GM21367 (cell line): ENCODE results near the gene RELL2.

Source experiments
- ATAC-seq: cut with Tn5 transposase; IDR thresholded peaks from one replicate; pipeline ENCODE4 v1.9.1; 2021; ENCODE audit not compliant: unreplicated experiment

Gene RELL2

DNA sequence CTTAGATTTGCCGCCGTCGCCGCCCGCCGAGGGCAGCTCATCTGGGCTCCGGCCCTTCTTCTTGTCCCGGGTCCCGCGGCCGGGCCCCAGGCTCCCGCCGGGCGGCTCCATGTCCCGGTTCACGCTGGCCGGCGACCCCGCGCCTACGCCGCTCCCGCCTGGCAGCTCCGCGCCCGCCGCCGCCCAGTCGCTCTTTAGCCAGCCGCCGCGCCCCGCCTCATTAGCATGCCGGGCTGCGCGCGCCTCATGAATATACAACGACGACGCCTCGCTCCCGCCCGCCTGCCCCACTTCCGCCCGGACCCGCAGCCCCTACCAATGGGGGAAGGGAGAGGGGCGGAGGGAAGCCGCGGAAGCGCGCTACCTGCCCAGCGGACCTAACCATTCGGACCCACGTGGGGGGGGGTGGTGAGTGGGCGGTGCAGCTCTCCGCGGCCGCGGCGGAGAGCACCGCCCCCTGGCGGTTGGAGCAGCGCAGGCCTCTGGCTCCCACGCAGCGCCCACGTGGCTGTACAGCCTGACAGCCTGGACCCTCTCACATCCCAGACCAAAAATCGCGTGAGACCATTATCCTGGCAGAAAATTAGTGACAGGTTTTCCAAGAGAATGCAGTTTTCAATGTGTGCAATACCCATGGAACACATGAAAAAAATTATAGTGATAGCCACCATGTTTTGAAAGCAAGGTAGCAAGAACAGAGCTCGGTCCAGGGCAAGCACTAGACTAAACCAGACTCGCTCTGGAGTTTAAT is 17.8 kb upstream of the RELL2 start, which contains the start of gene DIAPH1:
Gene DIAPH1 (minus strand): TSS at position 197 of the 751 bp plus-strand sequence. CDS start 86 bp downstream, at position 111.
- peak; percentile 74 for ATAC-seq

DNA sequence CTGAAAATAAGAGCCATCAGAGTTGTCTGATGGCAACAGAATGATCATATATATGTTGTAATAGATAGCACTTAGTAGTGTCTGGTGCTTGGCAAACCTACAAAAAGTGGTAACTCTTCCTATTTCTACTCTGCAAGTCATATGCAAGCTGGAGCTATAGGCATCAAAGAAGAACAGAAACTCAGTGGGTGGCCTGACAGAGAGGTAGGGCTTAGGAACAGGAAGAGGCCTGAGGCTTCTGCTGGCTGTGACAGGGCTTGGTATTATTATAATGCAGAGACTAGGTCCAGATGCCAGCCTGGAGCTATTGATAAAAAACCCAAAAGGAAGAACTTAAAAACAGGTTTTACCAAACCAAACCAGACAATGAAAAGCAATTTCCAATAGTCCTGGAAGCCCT is 13.6 kb upstream of the RELL2 start:
- ATAC-seq = peak; percentile 66

DNA sequence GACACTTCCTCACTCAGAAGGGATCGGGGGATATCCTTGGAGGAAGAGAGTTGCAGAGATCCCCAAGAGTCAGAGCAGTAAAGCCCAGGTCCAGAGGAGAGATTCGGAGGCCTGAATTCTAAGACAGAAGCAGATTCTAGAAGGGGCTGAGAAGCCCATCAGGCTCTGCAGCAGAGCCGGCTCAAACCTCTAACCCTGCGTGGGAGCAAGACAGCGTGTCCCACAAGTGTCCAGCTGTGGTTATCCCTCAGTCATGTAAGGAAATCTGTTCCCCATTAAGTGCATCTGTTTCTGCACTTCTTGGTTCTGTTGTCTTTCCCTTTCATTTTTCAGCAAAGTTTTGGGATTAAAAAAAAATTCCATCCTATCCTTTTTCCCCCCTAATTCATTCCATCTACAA is 13.2 kb upstream of the RELL2 start:
- no peak for ATAC-seq

DNA sequence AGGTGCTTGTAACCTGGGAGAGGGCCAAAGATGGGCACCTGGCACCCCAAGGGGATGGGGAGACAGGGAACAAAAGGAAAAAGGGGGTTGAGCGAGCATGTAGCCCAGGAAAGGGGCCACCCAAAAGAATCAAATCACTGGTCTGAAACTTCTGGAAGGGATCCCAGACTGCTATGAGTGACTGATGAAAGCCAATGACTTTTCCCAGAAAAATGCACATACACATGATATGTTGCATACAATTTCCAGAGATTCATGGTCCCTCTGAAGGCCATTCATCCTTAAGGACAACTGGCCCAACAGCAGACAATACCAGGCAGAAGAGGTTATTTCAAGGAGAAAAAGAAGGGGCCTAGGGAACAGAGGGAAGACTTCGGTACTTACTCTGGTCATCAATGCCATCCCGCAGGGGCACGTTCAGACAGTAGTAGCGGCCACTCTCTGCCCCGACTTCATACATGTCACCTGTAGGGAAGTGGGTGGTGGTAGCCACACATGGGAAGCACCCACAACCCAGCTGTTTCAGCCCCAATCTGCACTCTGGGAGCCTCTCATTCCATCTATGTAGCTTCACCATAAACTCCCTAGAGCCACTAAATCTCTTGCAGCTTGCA is 8.5 kb upstream of the RELL2 start:
- ATAC-seq = no peak

DNA sequence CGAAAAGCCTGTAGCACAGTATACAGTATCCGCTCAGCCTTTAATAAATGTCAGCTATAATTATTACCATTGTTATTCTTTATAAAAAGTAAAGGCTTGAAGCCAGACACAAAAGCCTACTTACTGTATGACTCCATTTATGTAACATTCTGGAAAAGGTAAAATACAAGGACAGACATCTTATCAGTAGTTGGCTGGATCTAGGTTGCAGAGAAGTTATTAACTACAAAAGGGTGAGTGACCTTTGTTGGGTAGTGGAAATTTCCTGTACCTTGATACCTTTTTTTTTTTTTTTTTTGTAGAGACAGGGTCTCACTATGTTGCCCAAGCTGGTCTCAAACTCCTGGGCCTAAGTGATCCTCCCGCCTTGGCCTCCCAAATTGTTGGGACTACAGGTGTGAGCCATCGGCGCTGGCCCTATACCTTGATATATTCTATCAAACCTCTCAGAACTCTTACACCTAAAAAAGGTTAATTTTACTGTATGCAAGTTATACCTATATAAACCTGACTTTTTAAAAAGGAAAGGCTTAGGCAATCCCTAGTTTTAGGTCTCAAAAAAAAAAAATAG is 6.1 kb upstream of the RELL2 start:
- ATAC-seq = no peak

DNA sequence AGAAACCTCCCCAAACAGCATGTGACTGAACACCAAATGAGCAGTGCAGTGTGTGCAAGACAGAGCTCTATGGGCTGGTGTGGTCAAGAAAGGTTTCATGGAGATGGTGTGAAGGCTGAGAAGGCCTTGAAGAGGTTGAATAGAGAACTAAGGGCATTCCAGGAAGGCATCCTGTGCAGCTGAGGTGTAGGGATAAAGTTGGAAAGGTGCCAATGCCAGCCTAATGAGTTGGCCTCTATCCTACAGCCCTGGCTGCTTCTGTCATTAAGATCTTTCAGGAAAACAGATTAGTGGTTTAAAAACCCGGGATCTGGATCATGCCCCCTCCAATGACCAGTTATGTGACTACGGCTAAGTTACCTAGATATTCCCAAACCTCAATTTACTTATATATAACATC is 4.1 kb upstream of the RELL2 start:
- no peak for ATAC-seq

DNA sequence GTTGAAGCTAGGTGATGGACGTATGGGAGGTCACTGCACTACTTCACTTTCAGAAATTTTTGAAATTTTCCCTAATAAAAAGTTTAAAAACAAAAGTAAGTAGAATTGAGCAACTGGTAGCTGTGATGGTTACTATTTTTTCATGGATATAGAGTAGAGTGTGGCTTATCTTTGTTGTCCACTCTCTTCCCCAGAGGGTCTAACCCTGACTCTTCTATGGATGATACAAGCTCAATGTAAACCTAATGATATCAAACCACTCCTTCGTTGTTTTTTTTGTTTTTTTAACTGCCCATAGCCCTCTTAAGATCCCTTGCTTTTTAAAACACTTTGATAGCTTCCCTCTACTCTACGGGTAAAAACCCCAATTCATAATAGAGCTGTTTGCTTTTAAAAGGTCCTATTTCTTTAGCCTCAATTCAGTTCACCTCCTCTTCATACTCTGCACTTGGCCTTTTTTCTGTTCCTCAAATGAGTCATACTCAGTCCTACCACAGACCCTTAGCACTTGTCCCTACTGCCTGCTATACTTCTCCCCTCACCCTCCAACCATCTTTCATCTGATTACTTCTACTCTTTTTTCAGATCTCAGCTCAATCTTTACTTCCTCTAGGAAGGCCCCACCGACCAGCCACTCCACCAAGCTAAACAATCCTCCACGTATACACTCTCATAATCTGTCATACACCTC is 2.8 kb upstream of the RELL2 start:
- peak; percentile 70 for ATAC-seq

DNA sequence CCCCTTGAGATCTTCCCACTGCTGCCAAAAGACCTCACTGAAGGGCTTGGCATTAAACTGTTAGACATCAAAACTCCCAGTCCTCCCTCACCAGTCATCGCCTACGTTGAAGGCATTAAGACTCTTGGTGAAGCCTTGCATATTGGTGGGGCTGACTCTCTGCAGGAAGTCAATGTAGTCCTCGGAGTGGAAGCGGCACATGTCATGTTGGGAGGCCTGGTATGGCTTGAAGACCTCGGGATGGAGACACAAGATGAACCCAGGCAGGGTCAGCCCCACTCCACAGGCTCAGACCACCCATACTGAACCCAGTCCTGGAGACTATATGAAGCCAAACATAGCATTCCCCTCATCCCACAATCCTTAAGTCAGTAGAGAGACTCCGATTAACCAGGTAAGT is 2.1 kb upstream of the RELL2 start:
- ATAC-seq = no peak

DNA sequence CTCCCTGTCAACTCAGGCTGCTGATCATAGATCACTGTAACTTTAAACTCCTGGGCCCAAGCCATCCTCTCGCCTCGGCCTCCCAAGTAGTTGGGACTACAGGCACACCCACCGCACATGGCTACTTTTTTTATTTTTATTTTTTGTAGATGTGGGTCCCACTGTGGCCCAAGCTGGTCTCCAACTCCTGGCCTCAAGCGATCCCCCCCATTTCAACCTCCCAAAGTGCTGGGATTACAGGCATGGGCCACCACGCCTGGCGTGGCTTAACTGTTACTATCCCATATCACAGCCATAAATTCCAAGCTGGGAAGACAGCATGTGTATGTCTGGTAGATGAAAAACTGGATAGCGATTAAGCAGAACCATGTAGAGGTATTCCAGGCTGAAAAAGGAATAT is 1.2 kb upstream of the RELL2 start:
- no peak for ATAC-seq

DNA sequence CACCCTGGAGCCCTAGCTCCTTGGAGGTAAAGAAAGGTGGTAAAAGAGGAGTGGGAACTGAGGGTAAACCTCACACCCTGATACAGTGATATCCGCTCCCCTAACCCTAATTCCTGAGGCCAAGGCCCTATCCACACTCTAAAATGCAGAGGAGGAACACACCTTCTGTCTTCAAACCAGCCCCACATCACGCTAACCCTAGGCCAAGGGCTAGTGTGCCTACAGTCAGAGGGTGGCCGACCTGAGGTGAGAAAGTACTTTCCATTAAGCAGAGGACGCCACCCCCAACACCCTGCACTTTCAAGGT is 738 bp upstream of the RELL2 start:
- ATAC-seq = no peak

DNA sequence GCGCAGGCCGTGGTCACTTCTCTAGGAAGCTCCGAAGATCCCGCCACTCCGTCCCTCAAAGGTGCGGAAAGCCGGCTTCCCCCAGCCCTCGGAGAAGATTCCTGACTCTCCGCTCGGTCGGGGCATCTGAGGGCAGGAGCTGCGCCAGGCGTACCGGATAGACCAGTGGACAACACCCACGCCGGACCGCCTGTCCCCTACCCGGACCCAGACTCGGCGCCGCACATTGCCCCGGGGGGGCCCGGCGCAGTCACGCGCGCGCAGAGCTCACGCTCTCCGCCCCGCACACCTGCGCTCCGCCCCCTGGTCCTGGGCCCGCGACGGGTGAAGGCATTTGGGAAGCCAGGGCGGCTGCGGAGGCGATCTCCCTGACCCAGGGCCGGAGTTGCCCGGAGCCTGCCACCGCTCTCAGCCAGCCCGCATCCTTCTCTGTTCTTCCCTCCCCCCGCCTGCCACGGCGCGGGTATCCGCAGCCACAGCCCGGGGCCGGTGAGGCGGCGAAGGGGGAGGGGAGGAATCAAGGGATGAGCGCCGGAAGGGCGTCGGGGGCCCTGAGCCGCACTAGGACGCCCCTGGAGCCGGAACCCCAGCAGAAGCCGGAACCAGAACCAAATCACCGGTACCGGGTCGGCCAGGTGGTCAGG is 448 bp downstream of the RELL2 start:
- ATAC-seq = peak; percentile 7

DNA sequence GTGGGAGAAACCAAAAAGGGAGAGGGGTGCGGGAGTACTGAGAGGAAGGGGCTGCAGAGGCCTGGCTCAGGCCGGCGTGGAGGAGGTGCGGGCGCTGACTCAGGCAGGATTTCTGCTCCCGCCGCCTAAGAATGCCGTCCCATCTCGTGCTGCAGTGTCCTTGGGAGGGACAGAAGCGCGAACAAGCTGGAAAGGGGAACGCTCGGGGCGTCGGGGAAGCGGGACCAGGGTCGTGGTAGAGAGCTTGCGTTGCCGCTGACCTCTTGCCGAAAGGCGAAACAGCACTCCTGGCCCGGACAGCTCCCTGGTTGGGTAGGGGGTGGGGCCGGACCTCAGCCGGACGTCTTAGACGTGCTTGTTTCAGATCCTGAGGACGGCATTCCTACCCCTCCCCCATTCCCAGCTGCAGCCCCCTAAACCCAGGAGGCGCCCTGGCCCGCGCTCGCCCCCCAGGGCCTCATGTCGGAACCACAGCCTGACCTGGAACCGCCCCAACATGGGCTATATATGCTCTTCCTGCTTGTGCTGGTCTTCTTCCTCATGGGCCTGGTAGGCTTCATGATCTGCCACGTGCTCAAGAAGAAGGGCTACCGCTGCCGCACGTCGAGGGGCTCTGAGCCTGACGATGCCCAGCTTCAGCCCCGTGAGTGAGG is 1.1 kb downstream of the RELL2 start:
- ATAC-seq = peak; percentile 29

DNA sequence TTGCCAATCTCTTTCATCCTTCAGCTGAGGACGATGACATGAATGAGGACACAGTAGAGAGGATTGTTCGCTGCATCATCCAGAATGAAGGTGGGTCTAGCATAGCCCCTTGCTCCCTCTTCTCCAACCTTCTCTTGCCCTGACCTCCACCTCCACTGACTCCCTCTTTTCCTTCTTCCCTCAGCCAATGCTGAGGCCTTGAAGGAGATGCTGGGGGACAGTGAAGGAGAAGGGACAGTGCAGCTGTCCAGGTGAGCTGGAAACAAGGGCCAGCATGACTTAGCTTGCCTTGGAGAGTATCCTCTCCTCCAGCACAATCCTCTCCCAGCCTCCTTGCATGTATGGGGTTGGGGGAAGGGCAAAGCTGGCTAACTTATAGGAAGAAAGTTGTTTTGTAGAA is 2.0 kb downstream of the RELL2 start:
- ATAC-seq = no peak

DNA sequence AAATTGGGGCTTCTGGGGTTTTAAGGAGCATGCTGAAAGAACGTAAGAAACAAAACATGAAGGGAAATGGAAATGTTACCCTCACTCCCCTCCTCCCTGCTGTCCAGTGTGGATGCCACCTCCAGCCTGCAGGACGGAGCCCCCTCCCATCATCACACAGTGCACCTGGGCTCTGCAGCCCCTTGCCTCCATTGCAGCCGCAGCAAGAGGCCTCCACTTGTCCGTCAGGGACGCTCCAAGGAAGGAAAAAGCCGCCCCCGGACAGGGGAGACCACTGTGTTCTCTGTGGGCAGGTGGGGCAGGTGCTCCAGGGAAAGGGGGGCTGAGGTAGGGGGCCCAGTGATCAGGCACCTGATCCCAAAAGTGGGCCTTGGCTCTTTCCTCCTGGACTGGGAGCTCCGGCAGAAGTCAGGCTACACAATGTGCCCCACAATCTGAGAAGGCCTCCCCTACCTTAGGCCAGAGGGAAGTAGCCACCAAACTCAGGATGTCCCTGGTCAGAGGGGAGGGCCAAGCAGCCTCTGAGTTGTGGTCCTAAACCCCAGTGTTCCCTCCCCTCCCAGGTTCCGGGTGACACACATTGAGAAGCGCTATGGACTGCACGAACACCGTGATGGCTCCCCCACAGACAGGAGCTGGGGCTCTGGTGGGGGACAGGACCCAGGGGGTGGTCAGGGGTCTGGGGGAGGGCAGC is 2.7 kb downstream of the RELL2 start:
- no peak for ATAC-seq

DNA sequence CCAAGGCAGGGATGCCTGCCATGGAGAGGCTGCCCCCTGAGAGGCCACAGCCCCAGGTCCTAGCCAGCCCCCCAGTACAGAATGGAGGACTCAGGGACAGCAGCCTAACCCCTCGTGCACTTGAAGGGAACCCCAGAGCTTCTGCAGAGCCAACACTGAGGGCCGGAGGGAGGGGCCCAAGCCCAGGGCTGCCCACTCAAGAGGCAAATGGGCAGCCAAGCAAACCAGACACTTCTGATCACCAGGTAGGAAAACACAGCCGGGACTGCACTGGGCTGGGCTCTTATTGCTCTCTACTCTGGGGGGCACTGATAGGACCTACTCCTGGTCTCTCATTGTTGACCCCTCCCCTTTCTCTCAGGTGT is 3.2 kb downstream of the RELL2 start:
- ATAC-seq = no peak

DNA sequence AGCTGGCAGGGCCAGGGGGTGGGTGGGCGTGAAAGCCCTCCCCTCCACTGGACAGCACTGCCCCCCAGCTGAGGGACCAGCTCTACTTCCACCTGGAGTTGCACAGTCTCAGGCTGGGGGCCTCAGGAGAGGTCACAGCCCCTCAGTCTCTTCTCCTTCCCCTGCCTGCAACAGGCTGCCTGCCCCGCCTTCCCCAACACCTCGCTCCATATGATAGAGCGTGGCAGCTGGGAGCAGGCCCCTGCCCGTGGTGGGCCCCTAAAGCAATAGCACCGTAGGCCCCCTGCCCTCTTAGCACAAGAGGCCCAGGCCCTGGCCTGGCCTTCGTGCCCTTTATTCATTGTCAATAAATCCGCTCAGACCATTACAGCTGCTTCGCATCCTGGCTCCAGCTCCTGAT is 3.9 kb downstream of the RELL2 start:
- ATAC-seq = no peak

DNA sequence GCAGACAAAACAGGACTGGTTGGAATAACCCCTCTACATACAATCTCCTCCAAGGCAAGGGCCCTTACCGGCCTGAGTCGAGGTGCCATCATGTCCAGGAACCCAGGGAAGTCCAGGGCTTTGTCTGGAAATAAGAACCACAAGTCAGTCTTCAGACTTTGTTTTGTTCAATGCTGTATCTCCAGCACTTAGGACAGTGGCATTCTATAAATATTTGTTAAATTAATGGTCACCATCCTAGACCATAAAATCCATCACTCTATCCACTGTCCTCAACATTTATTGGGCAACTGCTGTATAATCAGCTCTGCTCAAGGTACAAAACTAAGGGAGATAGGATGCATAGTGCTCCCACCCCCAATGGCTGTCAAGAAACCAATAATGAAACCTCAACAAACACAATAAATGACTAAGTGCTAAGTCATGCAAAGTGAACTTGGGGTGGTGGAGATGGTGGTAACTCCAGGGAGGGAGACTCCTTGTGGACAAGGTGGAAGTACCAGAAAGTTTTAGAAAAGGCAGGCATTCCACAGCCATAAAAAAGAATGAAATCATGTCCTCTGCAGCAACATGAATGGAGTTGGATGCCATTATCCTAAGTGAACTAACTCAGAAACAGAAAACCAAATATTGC is 5.0 kb downstream of the RELL2 start:
- peak; percentile 44 for ATAC-seq

DNA sequence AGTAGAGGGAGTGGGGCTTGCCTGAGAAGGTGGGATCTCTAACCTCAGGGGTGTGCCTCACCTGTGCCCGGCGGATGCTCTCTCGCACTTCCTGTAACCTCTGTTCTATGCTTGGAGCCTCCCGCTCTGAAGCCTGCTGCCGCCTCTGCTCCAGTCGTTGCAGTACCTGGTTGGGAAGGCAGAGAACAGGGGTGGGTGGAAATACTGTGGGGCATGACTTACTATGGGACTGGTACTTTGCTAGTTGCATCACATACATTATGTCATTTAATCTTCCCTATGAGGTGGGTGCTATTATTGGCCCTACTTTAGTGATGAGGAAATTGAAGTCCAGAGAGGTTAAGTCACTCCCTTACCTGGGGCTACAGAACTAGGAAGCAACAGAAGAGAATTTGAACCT is 9.2 kb downstream of the RELL2 start:
- ATAC-seq = no peak

DNA sequence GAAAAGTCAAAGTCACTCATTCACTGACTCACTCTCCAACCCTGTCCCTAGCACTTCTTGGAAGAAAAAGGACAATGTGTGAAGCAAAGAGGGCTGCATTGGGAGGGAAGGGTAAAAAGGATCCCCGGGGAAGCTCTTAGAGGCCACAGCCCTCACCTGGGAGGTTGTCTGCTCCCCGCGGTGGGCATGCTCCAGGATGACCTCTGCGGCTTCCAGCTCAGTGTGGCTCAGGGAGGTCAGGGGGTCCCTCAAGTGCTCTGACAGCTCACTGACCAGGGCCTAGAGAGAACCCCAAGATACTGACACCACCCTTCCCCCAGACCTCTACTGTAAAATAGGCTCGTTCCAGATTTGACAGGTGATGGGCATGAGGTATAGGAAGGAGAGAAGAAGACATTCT is 10.4 kb downstream of the RELL2 start:
- ATAC-seq = no peak

DNA sequence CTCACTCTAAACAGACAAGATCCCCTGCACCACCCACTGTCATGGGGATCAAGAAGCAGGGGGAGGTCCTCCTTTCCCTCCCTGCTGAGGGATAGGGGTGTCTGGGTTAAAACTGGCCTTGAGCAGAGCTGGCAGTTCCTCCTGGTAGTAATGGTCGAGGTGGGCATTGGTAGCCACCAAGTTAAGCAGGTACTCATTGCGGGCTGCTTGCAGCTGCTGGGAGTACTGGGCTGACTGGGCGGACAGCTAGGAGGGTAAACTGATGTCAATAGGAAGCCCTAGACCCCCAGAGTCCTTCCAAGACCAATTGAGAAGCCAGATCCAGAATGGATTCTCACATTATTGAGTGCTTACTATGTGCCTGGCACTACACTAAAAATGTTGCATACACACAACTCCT is 11.1 kb downstream of the RELL2 start:
- no peak for ATAC-seq
